NCI-H2171 treated with DMSO at 0.1 percent for 48 hours (cell line): ENCODE results near the gene ETNPPL.
"Not testable (repeated sequence)": the region's sequence is repeated elsewhere in the genome, so short reads cannot be mapped to it uniquely, and the experiment has no call there.

ENCODE experiments used
- DNase-seq: peaks from one replicate; lab custom pipeline; 2025; lab: John Stamatoyannopoulos, UW

The ETNPPL gene

DNA sequence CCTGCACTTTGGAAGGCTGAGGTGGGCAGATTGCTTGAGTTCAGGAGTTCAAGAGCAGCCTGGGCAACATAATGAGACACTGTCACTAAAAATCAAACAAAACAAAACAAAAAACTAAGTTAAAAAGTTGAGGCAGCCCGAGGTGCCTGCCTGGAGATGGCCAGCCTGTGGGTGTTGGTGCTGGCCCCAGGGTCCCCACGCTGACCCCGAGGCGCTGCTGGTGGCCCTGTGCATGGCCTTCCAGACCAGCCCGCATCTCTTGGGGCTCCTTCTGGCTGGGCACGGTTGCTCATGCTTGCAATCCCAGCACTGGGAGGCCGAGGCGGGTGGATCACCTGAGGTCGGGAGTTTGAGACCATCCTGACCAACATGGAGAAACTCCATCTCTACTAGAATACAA is 4.4 kb downstream of the ETNPPL start:
- no peak for DNase-seq

DNA sequence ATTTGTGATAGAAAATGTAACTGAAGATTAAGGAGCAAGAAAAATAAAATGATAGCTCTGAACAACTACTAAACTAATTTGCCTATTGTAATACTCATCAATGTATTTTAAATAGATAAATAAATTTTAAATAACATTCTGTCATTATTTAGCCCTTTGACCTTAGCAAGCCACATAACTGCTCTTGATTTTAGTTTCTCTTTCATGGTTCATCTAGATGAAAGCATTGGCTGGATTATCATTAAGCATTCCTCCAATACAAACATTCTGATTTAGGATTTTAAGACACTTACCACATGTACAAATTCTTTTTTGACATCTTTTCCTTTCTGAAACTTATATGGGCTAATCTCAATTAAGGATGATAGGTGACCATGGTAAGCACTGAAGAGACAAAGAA is 8.5 kb downstream of the ETNPPL start:
- DNase-seq: no peak

DNA sequence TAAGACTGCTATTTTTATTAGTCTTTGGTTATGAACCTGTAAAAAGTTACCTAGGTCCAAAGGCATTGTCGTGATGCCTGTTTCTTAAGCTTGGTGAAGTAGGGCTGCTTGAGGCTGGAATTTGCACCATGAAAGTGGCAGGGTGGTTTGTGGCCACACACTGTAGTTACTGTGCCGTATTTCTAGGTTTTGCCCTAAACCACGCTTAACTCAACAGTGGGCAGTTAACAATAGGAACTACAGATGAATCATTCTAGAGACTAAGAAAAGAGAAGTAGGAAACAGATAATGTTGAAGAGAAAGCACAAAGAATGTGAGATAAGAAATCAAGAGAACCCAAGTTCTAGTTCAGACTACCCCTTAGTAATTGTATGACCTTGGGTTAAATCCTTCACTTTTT is 11.5 kb downstream of the ETNPPL start:
- no peak for DNase-seq

- DNase-seq: no peak
These were observed 13.7 kb downstream of the ETNPPL start for GRCh38 chr4:108749119-108749518.

- no peak for DNase-seq
These were observed 16.3 kb downstream of the ETNPPL start for GRCh38 chr4:108746511-108746910.

GRCh38 chr4:108744307-108744706 is 18.5 kb downstream of the ETNPPL start:
- no peak for DNase-seq

- no peak for DNase-seq
These were observed 20.1 kb downstream of the ETNPPL start for GRCh38 chr4:108742451-108743420.

GRCh38 chr4:108738003-108738706 is 24.7 kb downstream of the ETNPPL start:
- no peak for DNase-seq

GRCh38 chr4:108731006-108731405 is 31.8 kb downstream of the ETNPPL start:
- DNase-seq: no peak

DNA sequence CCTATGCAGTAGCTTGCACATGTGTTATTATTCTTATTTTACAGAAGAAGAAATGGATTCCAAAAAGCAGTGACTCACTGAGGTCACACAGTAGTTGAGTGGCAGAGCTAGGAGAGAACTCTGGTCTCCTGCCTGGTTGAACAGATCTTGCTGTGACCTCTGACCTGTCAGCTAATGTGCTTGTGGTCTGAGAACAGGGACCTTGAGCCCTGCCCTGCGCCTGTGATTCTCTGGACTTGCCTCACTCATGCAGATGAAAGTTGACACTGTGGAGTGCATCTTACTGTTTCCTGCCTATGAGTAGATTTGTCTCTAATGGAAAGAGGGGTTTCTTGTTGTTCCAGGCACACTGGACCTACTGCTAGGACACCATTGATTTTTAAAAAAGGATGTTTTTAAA is 32.3 kb downstream of the ETNPPL start:
- DNase-seq: no peak

- DNase-seq: no peak
These were observed 33.1 kb downstream of the ETNPPL start for GRCh38 chr4:108729731-108730130.

- DNase-seq: no peak
These were observed 37.4 kb downstream of the ETNPPL start for GRCh38 chr4:108725457-108725856.

DNA sequence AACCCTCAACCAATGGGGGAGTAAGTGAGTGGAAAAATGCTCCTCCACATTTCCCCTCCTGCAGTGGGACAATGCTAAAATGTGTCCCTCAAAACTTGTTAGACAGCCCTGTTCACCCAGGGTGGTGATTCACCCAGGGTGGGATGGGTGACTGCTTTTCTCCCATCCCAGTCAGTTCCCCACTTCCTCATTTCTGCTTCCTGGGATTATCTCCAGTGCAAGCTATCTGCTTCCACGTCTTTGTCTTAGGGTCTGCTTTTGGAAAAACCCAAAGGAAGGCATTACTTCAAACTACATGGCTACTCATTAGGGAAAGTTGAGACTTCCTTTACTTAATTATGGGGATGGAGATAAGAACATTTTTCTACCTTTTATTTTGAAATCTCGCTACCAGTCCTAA is 45.5 kb downstream of the ETNPPL start:
- no peak for DNase-seq

GRCh38 chr4:108716340-108716739 is 46.5 kb downstream of the ETNPPL start:
- no peak for DNase-seq

DNA sequence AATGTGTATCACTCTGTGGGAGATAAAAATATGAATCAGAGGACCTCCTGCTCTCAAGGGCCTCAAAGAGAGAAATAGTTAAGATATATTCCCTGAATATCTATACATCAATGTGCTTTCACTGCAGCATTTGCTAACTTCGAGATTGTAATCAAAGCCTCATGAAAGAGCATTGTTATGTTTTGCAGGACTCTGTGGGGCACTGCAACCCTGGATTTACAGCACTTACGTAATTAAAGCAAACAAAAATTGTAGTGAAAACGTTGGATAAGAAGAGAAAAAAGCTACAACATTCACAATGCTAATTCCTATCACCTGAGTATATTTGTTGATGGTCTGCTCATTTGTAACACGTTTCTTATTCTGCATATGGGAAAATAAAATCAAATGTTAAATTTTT is 48.0 kb downstream of the ETNPPL start:
- DNase-seq: no peak

GRCh38 chr4:108710578-108710977 is 52.3 kb downstream of the ETNPPL start:
- not testable (repeated sequence) for DNase-seq

- DNase-seq: no peak
These were observed 53.1 kb downstream of the ETNPPL start for GRCh38 chr4:108709722-108710121.

GRCh38 chr4:108709234-108709633 is 53.6 kb downstream of the ETNPPL start:
- no peak for DNase-seq

GRCh38 chr4:108706289-108706688 is 56.6 kb downstream of the ETNPPL start:
- DNase-seq: no peak

GRCh38 chr4:108703966-108704365 is 58.9 kb downstream of the ETNPPL start:
- DNase-seq: no peak

DNA sequence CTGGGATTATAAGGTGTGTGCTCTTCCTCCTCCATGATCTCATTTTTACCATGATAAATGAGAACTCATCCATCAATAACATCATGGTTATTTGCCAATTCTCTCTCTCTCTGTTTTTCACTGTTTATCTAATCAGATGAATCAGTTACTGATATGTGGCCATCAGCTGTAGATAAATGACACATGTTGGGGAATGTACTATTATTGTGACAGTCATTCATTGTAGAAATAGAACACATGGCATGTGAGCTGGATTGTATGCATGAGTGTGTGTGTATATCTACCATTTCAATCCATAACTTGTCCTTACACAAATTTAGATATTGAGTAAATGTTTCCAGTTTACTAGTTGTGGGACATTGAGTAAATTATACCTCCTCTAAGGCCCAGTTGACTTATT is 59.5 kb downstream of the ETNPPL start:
- no peak for DNase-seq

DNA sequence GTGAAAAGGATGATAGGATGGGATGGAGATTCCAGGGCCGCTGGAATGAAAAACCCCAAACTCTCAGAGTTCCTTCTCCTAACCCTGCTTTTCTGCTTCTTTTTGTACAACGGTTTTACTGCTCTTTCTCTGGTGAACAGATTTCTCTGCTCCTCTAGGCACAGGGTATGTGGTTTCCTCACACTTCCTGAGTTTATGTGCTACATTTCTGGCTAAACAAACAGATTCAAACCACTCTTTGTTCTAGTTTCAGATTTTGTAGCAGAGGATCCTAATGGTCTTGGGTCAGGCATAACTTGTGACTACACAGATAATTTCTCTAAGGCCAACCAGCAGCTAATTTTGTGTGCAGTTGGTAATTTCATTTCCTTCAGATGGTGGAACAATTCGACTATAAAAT is 59.9 kb downstream of the ETNPPL start:
- DNase-seq: no peak

DNA sequence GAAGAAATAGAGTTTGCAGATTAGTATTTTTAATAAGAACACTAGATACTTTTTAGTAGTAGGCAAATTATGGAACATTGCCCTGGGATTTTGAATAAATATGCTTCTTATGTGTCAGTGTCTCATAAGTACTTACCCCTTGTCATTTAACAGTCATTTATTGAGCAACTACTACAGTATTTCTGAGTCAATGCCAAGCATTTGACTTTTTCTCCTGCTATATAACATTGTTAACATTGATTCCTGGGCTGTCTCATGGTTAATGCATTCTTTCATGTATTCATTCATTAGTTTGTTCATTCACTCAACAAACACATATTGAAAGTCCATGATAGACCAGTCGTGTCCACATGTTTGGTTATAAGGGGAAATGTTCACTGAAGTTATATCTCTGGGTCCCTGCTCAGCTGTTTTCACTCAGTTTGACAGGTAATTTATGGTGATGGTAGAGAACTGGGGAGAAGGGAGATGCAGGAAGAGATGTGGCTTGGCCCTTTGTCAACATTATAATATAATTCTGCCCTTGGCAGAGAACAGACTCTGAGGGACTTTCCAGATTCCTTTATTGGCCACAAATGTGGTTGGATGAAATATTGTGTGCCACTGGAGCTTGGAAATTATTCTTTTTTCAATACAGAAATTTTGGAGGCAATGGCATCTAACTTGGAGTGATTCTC is 62.6 kb downstream of the ETNPPL start:
- no peak for DNase-seq
